Mucosa of gallbladder (tissue), 1 donor: Measurements from ENCODE around the gene GTF2H2. TPM values are rescaled to one million over a fixed set of nuclear protein-coding genes. Genes with fewer than 3 reads are reported as not detected.
"Not testable (repeated sequence)": the region's sequence is repeated elsewhere in the genome, so short reads cannot be mapped to it uniquely, and the experiment has no call there.

ENCODE experiments used
- DNase-seq: peaks from one replicate; pipeline ENCODE4 v3.0.0-alpha.2; 2020; ENCODE audit warnings: low spot score
- total RNA-seq: library from RNA; stranded (reverse); gene quantifications from one replicate; pipeline ENCODE4 v1.2.1, GENCODE V29; 2021
- donor health status: DM: no; HTN: no; CAD: no.

Gene GTF2H2
- 20.2 TPM for total RNA-seq

- not testable (repeated sequence) for DNase-seq
These were observed at the start of gene GTF2H2 for GRCh38 chr5:71067262-71067928. Gene GTF2H2 (minus strand): TSS chr5:71067676. CDS start chr5:71062763, 4,913 bp downstream.

- not testable (repeated sequence) for DNase-seq
These were observed 42.3 kb upstream of the GTF2H2 start for GRCh38 chr5:71109730-71110275.

GRCh38 chr5:71099996-71100395 is 32.5 kb upstream of the GTF2H2 start:
- not testable (repeated sequence) for DNase-seq

- not testable (repeated sequence) for DNase-seq
These were observed 30.4 kb upstream of the GTF2H2 start for GRCh38 chr5:71097930-71098203.

GRCh38 chr5:71097173-71097929 is 29.9 kb upstream of the GTF2H2 start:
- DNase-seq, result not testable (repeated sequence)

GRCh38 chr5:71089773-71090172 is 22.3 kb upstream of the GTF2H2 start:
- DNase-seq, result not testable (repeated sequence)

- not testable (repeated sequence) for DNase-seq
These were observed 21.3 kb upstream of the GTF2H2 start for GRCh38 chr5:71088754-71089153.

GRCh38 chr5:71086145-71086544 is 18.7 kb upstream of the GTF2H2 start:
- DNase-seq, result not testable (repeated sequence)

- DNase-seq, result not testable (repeated sequence)
These were observed 17.0 kb upstream of the GTF2H2 start for GRCh38 chr5:71084280-71085063.

GRCh38 chr5:71082898-71083297 is 15.4 kb upstream of the GTF2H2 start:
- DNase-seq, result not testable (repeated sequence)

GRCh38 chr5:71082340-71082739 is 14.9 kb upstream of the GTF2H2 start:
- not testable (repeated sequence) for DNase-seq

- DNase-seq, result not testable (repeated sequence)
These were observed 6.2 kb downstream of the GTF2H2 start for GRCh38 chr5:71061322-71061721.

- not testable (repeated sequence) for DNase-seq
These were observed 8.1 kb downstream of the GTF2H2 start for GRCh38 chr5:71059426-71059825.

GRCh38 chr5:71044808-71045207 is 22.7 kb downstream of the GTF2H2 start:
- DNase-seq, result not testable (repeated sequence)

- DNase-seq, result not testable (repeated sequence)
These were observed 23.3 kb downstream of the GTF2H2 start for GRCh38 chr5:71044128-71044527.

- not testable (repeated sequence) for DNase-seq
These were observed 36.3 kb downstream of the GTF2H2 start for GRCh38 chr5:71031046-71031776.

- DNase-seq, result not testable (repeated sequence)
These were observed 42.1 kb downstream of the GTF2H2 start, which contains the start of gene NAIP for GRCh38 chr5:71025289-71025953. Gene NAIP (minus strand): TSS chr5:71025339. CDS start chr5:71012915, 12,424 bp downstream.

- DNase-seq, result not testable (repeated sequence)
These were observed 46.8 kb downstream of the GTF2H2 start for GRCh38 chr5:71020643-71021042.

- DNase-seq, result not testable (repeated sequence)
These were observed 49.0 kb downstream of the GTF2H2 start for GRCh38 chr5:71018376-71019005.

GRCh38 chr5:71014176-71014575 is 53.3 kb downstream of the GTF2H2 start:
- no peak for DNase-seq
